ENCODE results near the gene STING1.

STING1 gene

GRCh38 chr5:139461698-139462097 lies 20.9 kb downstream of the STING1 start:
- no peak for DNase-seq

GRCh38 chr5:139461176-139461575 lies 21.4 kb downstream of the STING1 start:
- no peak for DNase-seq

- no peak for DNase-seq
These were observed 22.1 kb downstream of the STING1 start for GRCh38 chr5:139460455-139460854.

GRCh38 chr5:139459451-139459934 lies 23.1 kb downstream of the STING1 start:
- no peak for DNase-seq

GRCh38 chr5:139458580-139459407 lies 23.8 kb downstream of the STING1 start:
- DNase-seq = peak; percentile 79

- no peak for DNase-seq
These were observed 24.8 kb downstream of the STING1 start for GRCh38 chr5:139457653-139458306.

- DNase-seq = no peak
These were observed 25.3 kb downstream of the STING1 start for GRCh38 chr5:139457241-139457640.

- no peak for DNase-seq
These were observed 25.8 kb downstream of the STING1 start for GRCh38 chr5:139456776-139457175.

- no peak for DNase-seq
These were observed 27.8 kb downstream of the STING1 start for GRCh38 chr5:139454568-139455290.

GRCh38 chr5:139453683-139454567 lies 28.6 kb downstream of the STING1 start:
- DNase-seq = no peak

GRCh38 chr5:139451878-139452660 lies 30.5 kb downstream of the STING1 start:
- peak; percentile 54 for DNase-seq

GRCh38 chr5:139451176-139451575 lies 31.4 kb downstream of the STING1 start:
- DNase-seq = peak; percentile 54

- peak; percentile 61 for DNase-seq
These were observed 35.4 kb downstream of the STING1 start for GRCh38 chr5:139446956-139447779.

- no peak for DNase-seq
These were observed 37.0 kb downstream of the STING1 start for GRCh38 chr5:139445325-139446170.

GRCh38 chr5:139443831-139444453 lies 38.6 kb downstream of the STING1 start:
- DNase-seq = peak; percentile 50

- DNase-seq = peak; percentile 33
These were observed 42.1 kb downstream of the STING1 start for GRCh38 chr5:139440416-139440815.

GRCh38 chr5:139439013-139439903 lies 43.3 kb downstream of the STING1 start, which contains the start of gene DNAJC18:
TSS of gene DNAJC18 (minus strand) at chr5:139439525. CDS start at chr5:139439445, 80 bp downstream.
- DNase-seq = peak; percentile 95

- DNase-seq = no peak
These were observed 43.9 kb downstream of the STING1 start for GRCh38 chr5:139438707-139439012.

Data from activated CD8-positive, alpha-beta memory T cell treated with anti-CD3 and anti-CD28 coated beads for 24 hours (primary cell).